ENCODE measurements around the gene DCLK2.

The DCLK2 gene

DNA sequence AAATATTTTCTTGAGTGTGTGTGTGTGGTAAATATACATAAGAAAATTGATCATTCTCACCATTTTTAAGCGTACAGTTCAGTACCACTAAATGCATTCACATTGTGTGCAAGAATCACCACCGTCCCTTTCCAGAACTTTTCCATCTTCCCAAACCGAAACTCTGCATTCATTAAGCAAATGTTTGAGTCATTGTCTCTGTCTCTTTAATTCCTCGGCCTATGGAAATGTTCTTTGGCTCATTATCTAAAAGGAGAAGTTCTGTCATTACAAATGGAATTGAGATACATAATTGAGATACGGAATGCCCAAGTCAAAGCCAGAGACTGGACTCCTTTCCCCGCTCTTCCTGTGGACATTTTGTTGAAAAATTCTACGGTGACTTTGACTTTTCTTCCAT lies 168.9 kb downstream of the DCLK2 start:
- DNase-seq (ENCODE audit: low read depth): no peak
- no peak overlapping the region for H3K4me3 ChIP-seq (ENCODE audit: low read depth, low read length)
- TF ChIP-seq, protein P1, sequence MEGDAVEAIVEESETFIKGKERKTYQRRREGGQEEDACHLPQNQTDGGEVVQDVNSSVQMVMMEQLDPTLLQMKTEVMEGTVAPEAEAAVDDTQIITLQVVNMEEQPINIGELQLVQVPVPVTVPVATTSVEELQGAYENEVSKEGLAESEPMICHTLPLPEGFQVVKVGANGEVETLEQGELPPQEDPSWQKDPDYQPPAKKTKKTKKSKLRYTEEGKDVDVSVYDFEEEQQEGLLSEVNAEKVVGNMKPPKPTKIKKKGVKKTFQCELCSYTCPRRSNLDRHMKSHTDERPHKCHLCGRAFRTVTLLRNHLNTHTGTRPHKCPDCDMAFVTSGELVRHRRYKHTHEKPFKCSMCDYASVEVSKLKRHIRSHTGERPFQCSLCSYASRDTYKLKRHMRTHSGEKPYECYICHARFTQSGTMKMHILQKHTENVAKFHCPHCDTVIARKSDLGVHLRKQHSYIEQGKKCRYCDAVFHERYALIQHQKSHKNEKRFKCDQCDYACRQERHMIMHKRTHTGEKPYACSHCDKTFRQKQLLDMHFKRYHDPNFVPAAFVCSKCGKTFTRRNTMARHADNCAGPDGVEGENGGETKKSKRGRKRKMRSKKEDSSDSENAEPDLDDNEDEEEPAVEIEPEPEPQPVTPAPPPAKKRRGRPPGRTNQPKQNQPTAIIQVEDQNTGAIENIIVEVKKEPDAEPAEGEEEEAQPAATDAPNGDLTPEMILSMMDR (IDR thresholded peaks at IDR 0.05; ENCODE audit: low read depth, low read length, missing control alignments): no peak

DNA sequence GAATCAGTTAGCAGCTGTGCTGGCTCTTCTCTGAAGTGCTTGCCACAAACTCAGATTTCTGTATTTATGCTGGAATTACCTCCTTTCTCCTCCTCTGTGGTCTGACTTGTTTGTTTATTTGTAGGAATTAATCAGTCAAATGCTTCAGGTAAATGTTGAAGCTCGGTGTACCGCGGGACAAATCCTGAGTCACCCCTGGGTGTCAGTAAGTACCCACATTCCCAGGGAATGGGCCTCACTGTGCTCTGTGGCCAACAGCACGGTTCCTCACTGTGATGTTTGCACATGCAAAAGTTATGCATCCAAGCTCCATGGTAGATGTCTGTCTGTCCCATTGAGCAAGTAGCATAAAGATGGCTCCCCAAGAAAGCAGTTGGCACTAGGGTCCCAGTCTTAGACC lies 169.9 kb downstream of the DCLK2 start:
- TF ChIP-seq, protein P1 (IDR thresholded peaks at IDR 0.05; ENCODE audit: low read depth, low read length, missing control alignments): no peak
- H3K4me3 ChIP-seq (ENCODE audit: low read depth, low read length): no peak overlapping the region
- no peak for DNase-seq (ENCODE audit: low read depth)

DNA sequence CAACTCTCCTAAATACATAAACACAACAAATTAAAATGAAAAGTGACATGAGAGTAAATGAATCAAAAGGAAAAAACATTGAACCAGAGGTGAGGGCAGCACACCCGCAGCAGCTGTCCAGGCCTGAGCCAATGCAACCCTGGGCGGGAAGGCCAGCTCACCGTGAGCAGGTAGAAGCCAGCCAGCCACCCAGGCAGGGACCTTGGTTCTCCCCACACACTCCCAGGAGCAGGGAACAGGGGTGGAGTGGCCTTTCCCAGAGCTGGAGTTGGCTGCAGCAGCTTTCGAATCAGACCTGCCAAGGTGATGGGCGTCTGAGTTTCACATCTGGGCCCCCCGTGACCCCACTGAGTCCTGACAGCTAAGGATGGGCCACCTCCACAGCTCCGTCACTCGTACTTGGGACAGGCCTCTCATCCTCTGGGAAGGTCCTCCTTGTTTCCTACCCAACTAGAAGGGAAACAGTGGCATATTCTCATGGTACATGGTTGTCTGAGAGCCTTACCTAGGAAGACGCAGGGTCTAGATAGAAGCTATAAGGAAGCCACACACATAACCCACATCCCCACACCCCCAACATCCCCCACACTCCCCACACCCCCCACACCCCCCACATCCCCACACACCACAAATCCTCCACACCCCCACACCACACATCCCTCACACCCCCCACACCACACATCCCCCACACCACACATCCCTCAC lies 172.2 kb downstream of the DCLK2 start:
- TF ChIP-seq, protein P1 (IDR thresholded peaks at IDR 0.05; ENCODE audit: low read depth, low read length, missing control alignments): no peak
- no peak for DNase-seq (ENCODE audit: low read depth)
- H3K4me3 ChIP-seq (ENCODE audit: low read depth, low read length): no peak overlapping the region

DNA sequence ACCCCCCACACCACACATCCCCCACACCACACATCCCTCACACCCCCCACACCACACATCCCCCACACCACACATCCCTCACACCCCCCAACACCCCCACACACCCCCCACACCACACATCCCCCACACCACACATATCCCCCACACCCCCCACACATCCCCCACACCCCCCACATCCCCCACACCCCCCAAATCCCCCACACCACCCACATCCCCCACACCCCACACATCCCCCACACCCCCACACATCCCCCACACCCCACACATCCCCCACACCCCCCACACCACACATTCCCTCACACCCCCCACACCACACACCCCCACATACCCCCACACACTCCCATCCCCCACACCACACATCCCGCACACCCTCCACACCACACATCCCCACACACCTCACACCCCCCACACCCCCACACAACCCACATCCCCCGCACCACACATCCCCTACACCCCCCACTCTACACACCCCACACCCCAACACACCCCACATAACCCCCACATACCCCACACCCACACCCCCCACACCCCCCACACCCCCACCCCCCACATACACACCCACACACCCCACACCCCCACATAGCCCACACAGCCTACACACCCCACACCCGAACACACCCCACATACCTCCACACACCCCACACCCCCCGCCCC lies 172.9 kb downstream of the DCLK2 start:
- H3K4me3 ChIP-seq (ENCODE audit: low read depth, low read length): no peak overlapping the region
- DNase-seq (ENCODE audit: low read depth): no peak
- TF ChIP-seq, protein P1 (IDR thresholded peaks at IDR 0.05; ENCODE audit: low read depth, low read length, missing control alignments): no peak

DNA sequence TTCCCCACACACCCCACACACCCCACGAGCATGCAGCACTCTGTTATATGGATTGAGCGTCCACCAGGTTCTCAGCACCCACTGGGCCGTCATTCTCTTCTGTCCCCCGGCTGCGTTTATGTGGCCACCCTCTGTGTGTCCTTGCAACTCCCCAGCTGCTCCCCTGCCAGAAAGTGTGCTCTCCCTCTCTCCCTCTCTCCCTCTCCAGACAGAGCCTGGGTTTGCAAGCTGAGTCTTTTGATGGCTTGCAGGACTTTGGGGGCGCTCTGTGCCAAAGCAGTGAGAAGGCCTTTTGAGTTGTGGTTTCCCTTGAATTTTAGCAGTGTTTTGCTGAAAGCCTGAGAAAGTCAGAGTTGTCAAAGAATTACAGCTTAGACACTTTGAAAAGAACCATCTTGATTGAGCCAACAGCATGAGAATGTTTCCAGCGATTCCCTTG lies 173.5 kb downstream of the DCLK2 start:
- DNase-seq (ENCODE audit: low read depth): no peak
- TF ChIP-seq, protein P1 (IDR thresholded peaks at IDR 0.05; ENCODE audit: low read depth, low read length, missing control alignments): no peak

DNA sequence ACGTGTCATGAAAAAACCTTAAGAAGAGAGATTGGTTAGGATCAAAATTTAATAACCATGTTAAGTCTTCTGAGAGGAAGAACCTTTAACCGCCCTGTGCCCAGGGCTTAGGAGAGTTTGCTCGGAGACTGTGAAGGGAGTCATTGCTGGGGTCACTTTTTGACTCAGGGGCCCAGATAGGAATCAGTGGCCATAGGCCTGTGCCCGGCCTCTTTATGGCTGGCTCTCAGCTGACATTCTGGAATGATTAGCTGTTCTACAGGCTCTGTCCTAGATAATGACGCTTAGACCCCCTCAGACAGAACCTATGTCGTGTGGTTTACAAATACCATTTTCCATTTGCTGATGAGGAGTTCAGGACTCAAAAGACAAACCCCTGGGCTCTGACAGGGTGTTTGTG lies 174.1 kb downstream of the DCLK2 start:
- no peak overlapping the region for H3K4me3 ChIP-seq (ENCODE audit: low read depth, low read length)
- DNase-seq (ENCODE audit: low read depth): no peak
- TF ChIP-seq, protein P1 (IDR thresholded peaks at IDR 0.05; ENCODE audit: low read depth, low read length, missing control alignments): no peak

More for the DNA sequence above, 173.5 kb downstream of the DCLK2 start:
- no peak overlapping the region for H3K4me3 ChIP-seq (ENCODE audit: low read depth, low read length)
